Adipocyte (in vitro differentiated cells): ENCODE measurements around the gene RFX3.
"Not testable (repeated sequence)": the region's sequence is repeated elsewhere in the genome, so short reads cannot be mapped to it uniquely, and the experiment has no call there.

Experiments used
- DNase-seq: peaks from one replicate; pipeline ENCODE4 v3.0.0-alpha.2; 2015; ENCODE audit warnings: low read depth
- H3K27me3 ChIP-seq: replicated peaks from 2 replicates; pipeline ENCODE4 v1.7.0; 2013; ENCODE audit warnings: mild to moderate bottlenecking, low read length, moderate library complexity; ENCODE audit not compliant: control insufficient read depth, insufficient read depth
- H3K36me3 ChIP-seq: 2 replicates; pipeline ENCODE4 v1.7.0; 2013; ENCODE audit warnings: low read length, mild to moderate bottlenecking, moderate library complexity; ENCODE audit not compliant: control insufficient read depth, insufficient read depth, severe bottlenecking
- H3K4me1 ChIP-seq: 2 replicates; pipeline ENCODE4 v1.7.0; 2013; ENCODE audit warnings: mild to moderate bottlenecking, low read length, moderate library complexity; ENCODE audit not compliant: control insufficient read depth, insufficient read depth
- H3K4me3 ChIP-seq: 2 replicates; pipeline ENCODE4 v1.7.0; 2013; ENCODE audit warnings: mild to moderate bottlenecking, low read length, moderate library complexity
- H3K9ac ChIP-seq: 2 replicates; pipeline ENCODE4 v1.7.0; 2013; ENCODE audit warnings: mild to moderate bottlenecking, low read length, moderate library complexity
- H3K9me3 ChIP-seq: 2 replicates; pipeline ENCODE4 v1.7.0; 2013; ENCODE audit warnings: mild to moderate bottlenecking, low read length, moderate library complexity; ENCODE audit not compliant: control insufficient read depth

Gene RFX3

DNA sequence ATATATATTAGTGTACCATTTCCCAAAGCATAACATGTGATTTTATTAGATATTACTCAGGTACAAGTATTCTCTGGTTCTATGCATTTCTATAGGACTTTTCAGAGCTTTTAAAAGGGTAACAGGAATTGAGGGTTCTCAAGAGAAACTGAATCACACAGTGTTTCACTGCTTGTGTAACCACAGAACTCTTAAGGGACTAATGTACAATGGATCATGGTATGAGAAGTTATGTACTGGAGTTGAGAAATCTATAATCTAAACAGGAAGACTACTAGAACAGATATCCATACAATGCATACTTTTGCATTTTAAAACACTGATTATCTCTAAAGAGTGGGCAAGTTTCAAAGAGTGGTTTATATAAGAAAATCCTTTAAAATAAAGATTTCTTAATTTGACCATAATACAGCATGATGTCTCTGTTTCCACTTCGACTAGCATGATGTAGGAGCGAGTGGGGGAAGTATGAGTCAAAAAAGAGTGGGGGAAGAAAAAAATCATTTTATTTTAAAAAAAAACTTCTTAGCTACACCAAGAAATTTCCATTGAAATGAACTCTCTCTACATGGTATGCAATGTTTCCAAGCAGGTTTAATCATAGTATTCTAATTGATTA, 183.5 kb downstream of the RFX3 start:
- no peaks in the 10 kb centered on the region for H3K27me3 ChIP-seq
- no peaks in the 10 kb centered on the region for H3K36me3 ChIP-seq
- H3K9ac ChIP-seq, result no peak overlapping the region

DNA sequence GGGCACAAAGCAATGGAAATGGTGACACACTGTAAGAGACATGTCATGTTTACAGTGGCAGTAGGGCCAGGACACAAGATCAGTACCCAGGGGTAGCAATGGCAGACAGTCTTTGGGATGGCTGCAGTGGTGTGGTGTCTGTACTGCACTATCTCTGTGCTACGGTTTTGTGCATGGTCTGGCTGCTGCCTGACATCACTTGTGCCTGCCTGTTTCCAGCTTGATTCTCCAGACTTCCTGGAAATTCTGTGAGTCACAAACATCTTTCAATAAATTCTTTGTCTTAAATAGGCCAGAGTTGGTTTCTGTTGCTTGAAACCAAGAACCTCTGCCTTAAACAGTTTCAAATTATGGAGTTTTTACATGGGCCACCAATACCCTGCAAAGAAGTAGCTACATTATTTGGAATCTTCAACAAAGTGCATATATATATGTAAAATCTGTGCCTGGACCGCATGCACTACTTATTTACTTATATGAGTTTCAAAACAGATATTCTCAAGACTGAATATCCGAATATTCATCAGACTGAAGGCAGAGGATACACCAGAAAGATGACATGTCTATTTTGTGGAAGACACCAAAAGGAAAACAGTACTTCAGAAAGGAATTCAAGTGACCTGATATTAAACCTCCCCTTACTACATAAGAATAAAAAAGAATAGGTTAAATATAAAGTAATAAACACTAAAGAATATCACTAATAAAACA, 188.1 kb downstream of the RFX3 start:
- Histone ChIP-seq H3K36me3 (no peaks in the 10 kb centered on the region), H3K9ac (peak overlapping the region; percentile 40), H3K9me3 (no peaks in the 10 kb centered on the region), H3K27me3 (no peaks in the 10 kb centered on the region), H3K4me3 (peak overlapping the region; percentile 31), H3K4me1 (peaks cover 32% of the 10 kb centered on the region)
- DNase-seq, result peak; percentile 49

More for the DNA sequence above, 183.5 kb downstream of the RFX3 start:
- no peaks in the 10 kb centered on the region for H3K9me3 ChIP-seq
- peak overlapping the region; percentile 44 for H3K4me3 ChIP-seq
- H3K4me1 ChIP-seq, result peaks cover 28% of the 10 kb centered on the region
- peak; percentile 73 for DNase-seq

DNA sequence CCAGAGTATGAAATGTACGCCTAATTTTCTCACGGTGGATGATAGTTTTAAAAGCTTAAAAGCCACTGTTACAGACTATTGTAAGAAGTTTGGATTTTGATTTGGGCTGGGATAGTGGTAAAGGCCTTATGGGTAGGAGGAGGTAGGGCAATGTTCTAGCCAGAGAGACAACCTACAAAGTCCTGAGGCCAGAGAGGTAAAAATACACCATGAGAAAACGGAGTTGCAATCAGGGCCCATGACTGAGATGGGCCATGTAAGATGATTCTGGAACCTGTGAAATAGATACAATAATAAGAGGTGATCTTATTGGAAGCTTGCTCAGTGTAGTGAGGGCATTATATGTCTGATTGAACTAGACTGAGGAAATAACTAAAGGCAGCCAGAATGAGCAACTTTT, 188.8 kb downstream of the RFX3 start:
- Histone ChIP-seq H3K36me3 (no peaks in the 10 kb centered on the region), H3K9me3 (no peaks in the 10 kb centered on the region), H3K4me1 (peaks cover 26% of the 10 kb centered on the region), H3K4me3 (no peak overlapping the region), H3K27me3 (no peaks in the 10 kb centered on the region), H3K9ac (peak overlapping the region; percentile 40)
- no peak for DNase-seq

DNA sequence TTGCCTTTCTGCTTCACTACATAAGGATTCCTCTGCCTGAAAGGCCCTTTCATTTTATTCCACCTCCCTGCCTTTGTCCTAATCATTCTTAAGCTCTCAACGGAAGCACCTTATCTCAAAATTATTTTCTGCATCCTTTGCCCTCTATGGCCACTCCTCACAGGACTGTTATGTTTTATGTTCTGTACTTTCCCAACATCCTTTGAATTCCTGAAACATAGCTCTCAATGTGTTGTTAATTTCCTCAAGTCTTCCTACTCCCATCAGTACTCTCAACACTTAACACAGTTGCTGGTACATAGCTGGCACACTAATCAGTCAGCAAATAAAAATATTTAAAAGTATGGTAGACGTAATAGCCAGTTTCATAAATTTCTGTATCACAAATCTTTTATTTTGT, 193.0 kb downstream of the RFX3 start:
- peaks cover 12% of the 10 kb centered on the region for H3K4me1 ChIP-seq
- no peaks in the 10 kb centered on the region for H3K9me3 ChIP-seq
- no peaks in the 10 kb centered on the region for H3K36me3 ChIP-seq
- no peak overlapping the region for H3K4me3 ChIP-seq
- peak; percentile 14 for DNase-seq
- H3K27me3 ChIP-seq, result no peaks in the 10 kb centered on the region
- no peak overlapping the region for H3K9ac ChIP-seq

DNA sequence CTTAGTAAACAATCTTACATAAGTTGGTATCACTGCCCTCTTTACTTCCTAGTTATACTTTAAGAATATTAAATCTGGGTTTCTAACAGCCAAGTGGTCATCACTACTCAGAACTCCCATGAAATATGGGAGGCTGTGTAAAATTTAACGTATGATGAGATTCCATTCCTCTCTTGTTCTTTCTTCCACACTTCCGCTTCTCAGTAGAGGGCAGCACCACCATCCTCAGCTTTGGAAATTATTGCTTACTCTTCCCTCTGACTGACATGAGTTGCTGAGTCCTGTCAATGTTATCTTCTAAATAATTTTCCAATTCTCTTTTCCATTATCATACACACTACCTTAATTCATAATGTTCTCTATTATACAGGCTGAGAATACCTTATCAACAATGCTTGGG, 194.0 kb downstream of the RFX3 start:
- Histone ChIP-seq H3K27me3 (no peaks in the 10 kb centered on the region), H3K36me3 (no peaks in the 10 kb centered on the region), H3K4me1 (peaks cover 2% of the 10 kb centered on the region), H3K9me3 (no peaks in the 10 kb centered on the region), H3K9ac (no peak overlapping the region), H3K4me3 (no peak overlapping the region)
- no peak for DNase-seq

DNA sequence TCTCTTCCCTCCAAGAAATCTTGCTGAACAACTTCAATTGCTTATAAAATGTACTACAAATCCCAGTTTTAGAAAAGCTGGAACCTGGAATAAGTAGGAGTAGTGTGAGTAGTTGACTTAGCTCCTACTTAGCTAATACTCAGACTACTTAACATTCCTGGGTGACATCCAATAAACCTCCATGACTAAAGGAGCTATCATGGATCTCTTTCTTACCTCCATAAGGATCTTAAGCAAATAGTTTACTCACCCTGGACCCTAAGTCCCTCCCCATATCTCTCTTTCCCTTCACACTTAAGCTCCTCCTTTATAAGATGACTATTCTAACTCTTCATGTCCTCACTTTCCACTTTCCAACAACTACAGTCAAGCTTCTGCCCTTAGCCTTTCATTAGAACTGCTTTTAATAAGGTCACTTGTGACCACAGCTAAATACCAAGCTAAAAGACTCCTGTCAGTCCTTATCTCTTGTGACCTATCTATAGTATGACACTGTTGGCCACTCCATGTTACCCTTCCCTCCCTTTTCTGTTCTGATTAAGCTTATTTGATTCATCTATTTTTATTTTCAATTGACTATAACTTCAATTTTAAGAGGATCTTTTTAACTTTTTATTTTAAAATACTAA, 194.9 kb downstream of the RFX3 start:
- no peaks in the 10 kb centered on the region for H3K4me1 ChIP-seq
- no peaks in the 10 kb centered on the region for H3K9me3 ChIP-seq
- H3K4me3 ChIP-seq, result no peak overlapping the region
- DNase-seq, result no peak
- no peak overlapping the region for H3K9ac ChIP-seq
- H3K27me3 ChIP-seq, result no peaks in the 10 kb centered on the region
- H3K36me3 ChIP-seq, result no peaks in the 10 kb centered on the region

DNA sequence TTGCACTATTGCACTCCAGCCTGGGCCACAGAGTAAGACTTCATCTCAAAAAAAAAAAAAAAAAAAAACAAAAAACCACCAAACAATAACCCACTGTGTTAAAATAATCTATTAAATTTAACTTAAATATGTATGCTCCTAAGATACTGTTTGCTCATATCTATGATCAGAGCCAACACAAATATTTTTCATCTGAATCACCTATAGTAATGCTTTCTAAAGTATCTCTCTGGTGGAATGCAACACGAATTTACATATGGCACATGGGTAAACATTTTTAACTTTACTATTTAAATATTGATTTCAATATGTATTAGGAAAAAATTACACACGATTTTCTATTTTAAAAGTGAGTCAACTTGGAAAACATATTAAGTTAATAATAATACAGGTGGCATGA, 196.4 kb downstream of the RFX3 start:
- H3K4me3 ChIP-seq, result no peak overlapping the region

DNA sequence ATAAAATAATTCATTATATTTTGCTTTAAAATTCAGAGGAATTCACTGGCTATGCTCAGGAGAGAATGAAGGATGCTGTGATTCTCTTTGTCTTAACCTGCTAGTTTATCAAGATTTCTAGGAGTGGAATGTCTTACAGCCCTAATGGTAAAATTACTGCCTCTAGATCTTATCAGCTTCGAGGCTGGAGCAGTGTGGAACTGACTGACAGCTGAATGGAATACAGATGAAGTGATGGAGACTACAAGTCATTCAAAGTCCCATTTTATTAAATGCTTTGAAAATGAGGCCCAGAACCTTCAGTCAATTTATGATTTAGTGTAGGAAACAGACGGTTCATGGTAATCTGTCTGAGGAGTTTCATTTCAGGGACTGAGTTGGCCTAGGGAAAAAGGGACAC, 202.1 kb downstream of the RFX3 start:
- Histone ChIP-seq H3K4me1 (no peaks in the 10 kb centered on the region), H3K4me3 (no peak overlapping the region), H3K9me3 (no peaks in the 10 kb centered on the region), H3K9ac (no peak overlapping the region), H3K36me3 (no peaks in the 10 kb centered on the region), H3K27me3 (no peaks in the 10 kb centered on the region)
- no peak for DNase-seq

More for the DNA sequence above, 196.4 kb downstream of the RFX3 start:
- no peak overlapping the region for H3K9ac ChIP-seq
- peak; percentile 27 for DNase-seq
- no peaks in the 10 kb centered on the region for H3K9me3 ChIP-seq
- H3K36me3 ChIP-seq, result no peaks in the 10 kb centered on the region
- H3K4me1 ChIP-seq, result no peaks in the 10 kb centered on the region
- H3K27me3 ChIP-seq, result no peaks in the 10 kb centered on the region

DNA sequence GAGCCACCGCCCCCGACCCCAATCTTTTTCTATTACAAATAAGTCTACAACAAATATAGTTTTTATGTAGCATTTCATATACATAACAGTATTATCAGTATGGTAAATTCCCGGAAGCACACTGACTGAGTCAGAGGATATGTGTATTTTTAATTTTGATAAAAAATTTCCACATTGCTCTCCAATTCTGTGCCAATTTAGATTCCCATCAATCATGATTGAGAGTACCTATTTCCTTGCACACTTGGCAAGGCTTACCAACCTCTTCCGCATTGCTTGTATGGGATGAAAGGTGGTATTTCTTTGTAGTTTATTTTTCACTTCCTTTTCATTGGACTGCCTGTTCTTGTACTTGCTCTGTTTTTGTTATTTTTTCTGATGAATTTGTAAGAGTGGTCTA, 204.6 kb downstream of the RFX3 start:
- DNase-seq, result no peak
- no peaks in the 10 kb centered on the region for H3K4me1 ChIP-seq
- H3K9ac ChIP-seq, result no peak overlapping the region
- no peak overlapping the region for H3K4me3 ChIP-seq
- no peaks in the 10 kb centered on the region for H3K27me3 ChIP-seq
- no peaks in the 10 kb centered on the region for H3K9me3 ChIP-seq
- H3K36me3 ChIP-seq, result no peaks in the 10 kb centered on the region

DNA sequence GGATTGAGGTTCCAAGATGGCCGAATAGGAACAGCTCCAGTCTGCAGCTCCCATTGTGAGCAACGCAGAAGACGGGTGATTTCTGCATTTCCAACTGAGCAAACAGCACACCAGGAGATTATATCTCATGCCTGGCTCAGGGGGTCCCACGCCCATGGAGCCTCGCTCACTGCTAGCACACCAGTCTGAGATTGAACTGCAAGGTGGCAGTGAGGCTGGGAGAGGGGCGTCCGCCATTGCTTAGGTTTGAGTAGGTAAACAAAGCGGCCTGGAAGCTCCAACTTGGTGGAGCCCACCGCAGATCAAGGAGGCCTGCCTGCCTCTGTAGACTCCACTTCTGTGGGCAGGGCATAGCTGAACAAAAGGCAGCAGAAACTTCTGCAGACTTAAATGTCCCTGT, 213.2 kb downstream of the RFX3 start:
- not testable (repeated sequence) for H3K27me3 ChIP-seq, DNase-seq, H3K4me1 ChIP-seq, H3K9me3 ChIP-seq, H3K36me3 ChIP-seq, H3K9ac ChIP-seq, H3K4me3 ChIP-seq

DNA sequence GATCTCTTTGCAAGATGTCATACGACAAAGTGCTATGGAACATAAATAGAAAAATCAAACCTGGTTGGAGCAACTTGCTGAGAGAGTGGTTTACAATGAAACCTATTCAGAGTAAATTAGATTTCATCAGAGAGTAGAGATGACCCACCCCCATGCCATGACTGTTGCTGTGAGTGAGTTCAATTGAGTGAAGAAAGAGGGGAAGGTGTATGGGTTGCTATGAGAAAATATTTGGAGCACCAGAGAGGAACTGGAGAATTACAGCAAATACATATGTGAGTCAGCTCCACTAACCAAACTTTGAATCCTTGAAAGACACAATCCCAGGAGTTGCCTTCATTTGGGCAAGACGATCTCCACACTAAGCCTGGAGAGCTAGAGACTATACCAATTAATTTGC, 217.2 kb downstream of the RFX3 start:
- no peak overlapping the region for H3K9ac ChIP-seq
- no peaks in the 10 kb centered on the region for H3K4me1 ChIP-seq
- H3K9me3 ChIP-seq, result no peaks in the 10 kb centered on the region
- no peaks in the 10 kb centered on the region for H3K27me3 ChIP-seq
- no peaks in the 10 kb centered on the region for H3K36me3 ChIP-seq
- no peak overlapping the region for H3K4me3 ChIP-seq
- no peak for DNase-seq
